Activated CD4-positive, alpha-beta memory T cell treated with anti-CD3 and anti-CD28 coated beads, Interleukin-2, amount 10 ng/mL, durations not matched to agents 7 days and 5 days (primary cell): Measurements from ENCODE around the gene TWIST1. TPM values are rescaled to one million over a fixed set of nuclear protein-coding genes. Genes with fewer than 3 reads are reported as not detected.

Source experiments
- CTCF ChIA-PET: fragments of 350-600 bp; sonication (Branson Sonifier 250); formaldehyde crosslinking; loops from one replicate; lab custom pipeline; 2021; ENCODE audit warnings: antibody characterized with exemption, inconsistent platforms; lab: Charles Lee
- POLR2A ChIA-PET: fragments of 350-600 bp; sonication (Branson Sonifier 250); formaldehyde crosslinking; loops from one replicate; lab custom pipeline; 2021; ENCODE audit warnings: antibody characterized with exemption; lab: Charles Lee
- DNase-seq: peaks from one replicate; pipeline ENCODE4 v3.0.0-alpha.2; 2020
- H3K27ac Mint-ChIP-seq: one replicate; pipeline ENCODE4 v1.8.0; 2021; ENCODE audit warnings: mild to moderate bottlenecking, mixed read lengths
- H3K27me3 Mint-ChIP-seq: one replicate; pipeline ENCODE4 v1.8.0; 2021; ENCODE audit warnings: mixed read lengths
- H3K36me3 Mint-ChIP-seq: one replicate; pipeline ENCODE4 v1.8.0; 2021; ENCODE audit warnings: low read depth, mixed read lengths
- H3K4me1 Mint-ChIP-seq: one replicate; pipeline ENCODE4 v1.8.0; 2021; ENCODE audit warnings: mixed read lengths
- H3K4me3 Mint-ChIP-seq: one replicate; pipeline ENCODE4 v1.8.0; 2021; ENCODE audit warnings: mild to moderate bottlenecking, mixed read lengths
- H3K9me3 Mint-ChIP-seq: one replicate; pipeline ENCODE4 v1.8.0; 2021; ENCODE audit warnings: mixed read lengths
- total RNA-seq, 2 experiments: library from RNA; stranded (reverse); gene quantifications; one replicate each; pipeline ENCODE4 v1.2.3, GENCODE V29; 2021

The TWIST1 gene
- total RNA-seq: 1 to 10 TPM; 2.3 to 2.9 TPM

GRCh38 chr7:19117091-19117869, at the start of gene TWIST1:
TWIST1 (minus strand) TSS chr7:19117636; CDS start chr7:19117321, 315 bp downstream.
- Mint-ChIP-seq H3K27me3 (peaks cover 65% of the 10 kb centered on the region), H3K4me3 (peak within 1 kb of the TSS; percentile 43)
- no peak for DNase-seq

GRCh38 chr7:19161671-19162070, 44.2 kb upstream of the TWIST1 start:
- no peaks in the 10 kb centered on the region for H3K9me3 Mint-ChIP-seq
- CTCF ChIA-PET: no interaction called here
- H3K4me3 Mint-ChIP-seq: no peak overlapping the region
- H3K36me3 Mint-ChIP-seq: no peaks in the 10 kb centered on the region
- no peaks in the 10 kb centered on the region for H3K27me3 Mint-ChIP-seq
- no peaks in the 10 kb centered on the region for H3K4me1 Mint-ChIP-seq
- POLR2A ChIA-PET: no interaction called here
- DNase-seq: no peak
- H3K27ac Mint-ChIP-seq: no peak overlapping the region

More at GRCh38 chr7:19117091-19117869, at the start of gene TWIST1:
- peaks cover 4% of the 10 kb centered on the region for H3K4me1 Mint-ChIP-seq
- no peaks in the 10 kb centered on the region for H3K36me3 Mint-ChIP-seq
- no peaks in the 10 kb centered on the region for H3K9me3 Mint-ChIP-seq
- ChIA-PET POLR2A (no interaction called here), CTCF (no interaction called here)
- H3K27ac Mint-ChIP-seq: no peak within 1 kb of the TSS

- no peak for DNase-seq
- ChIA-PET CTCF (no interaction called here), POLR2A (no interaction called here)
- Mint-ChIP-seq H3K27ac (no peak overlapping the region), H3K36me3 (no peaks in the 10 kb centered on the region), H3K4me1 (no peaks in the 10 kb centered on the region), H3K9me3 (peaks cover 2% of the 10 kb centered on the region), H3K4me3 (no peak overlapping the region), H3K27me3 (peaks cover 27% of the 10 kb centered on the region)
Measured at GRCh38 chr7:19146699-19147098, 29.3 kb upstream of the TWIST1 start.

- Mint-ChIP-seq H3K4me1 (no peaks in the 10 kb centered on the region), H3K9me3 (peaks cover 2% of the 10 kb centered on the region), H3K36me3 (no peaks in the 10 kb centered on the region), H3K4me3 (no peak overlapping the region), H3K27me3 (peaks cover 27% of the 10 kb centered on the region), H3K27ac (no peak overlapping the region)
- ChIA-PET CTCF (no interaction called here), POLR2A (no interaction called here)
- DNase-seq: no peak
Measured at GRCh38 chr7:19145434-19146115, 28.1 kb upstream of the TWIST1 start.

GRCh38 chr7:19144661-19145433, 27.4 kb upstream of the TWIST1 start, which contains the start of gene FERD3L:
FERD3L (minus strand) TSS chr7:19145421; CDS start chr7:19145362, 59 bp downstream.
- ChIA-PET POLR2A (no interaction called here), CTCF (no interaction called here)
- peaks cover 2% of the 10 kb centered on the region for H3K9me3 Mint-ChIP-seq
- H3K27me3 Mint-ChIP-seq: peaks cover 27% of the 10 kb centered on the region
- no peak for DNase-seq
- no peak within 1 kb of the TSS for H3K4me3 Mint-ChIP-seq
- no peaks in the 10 kb centered on the region for H3K36me3 Mint-ChIP-seq
- no peaks in the 10 kb centered on the region for H3K4me1 Mint-ChIP-seq
- no peak within 1 kb of the TSS for H3K27ac Mint-ChIP-seq

GRCh38 chr7:19143881-19144574, 26.6 kb upstream of the TWIST1 start:
- Mint-ChIP-seq H3K4me1 (no peaks in the 10 kb centered on the region), H3K9me3 (peaks cover 2% of the 10 kb centered on the region), H3K27me3 (peaks cover 27% of the 10 kb centered on the region), H3K36me3 (no peaks in the 10 kb centered on the region), H3K27ac (no peak overlapping the region), H3K4me3 (no peak overlapping the region)
- DNase-seq: no peak
- CTCF ChIA-PET: no interaction called here
- POLR2A ChIA-PET: no interaction called here

- Mint-ChIP-seq H3K9me3 (peaks cover 2% of the 10 kb centered on the region), H3K27me3 (peaks cover 15% of the 10 kb centered on the region), H3K27ac (no peak overlapping the region), H3K4me1 (no peaks in the 10 kb centered on the region), H3K36me3 (no peaks in the 10 kb centered on the region), H3K4me3 (no peak overlapping the region)
- CTCF ChIA-PET: no interaction called here
- DNase-seq: no peak
- POLR2A ChIA-PET: no interaction called here
Measured at GRCh38 chr7:19139706-19140327, 22.4 kb upstream of the TWIST1 start.

GRCh38 chr7:19133886-19134285, 16.4 kb upstream of the TWIST1 start:
- Mint-ChIP-seq H3K4me1 (no peaks in the 10 kb centered on the region), H3K9me3 (no peaks in the 10 kb centered on the region), H3K27me3 (no peaks in the 10 kb centered on the region), H3K36me3 (no peaks in the 10 kb centered on the region), H3K27ac (no peak overlapping the region), H3K4me3 (no peak overlapping the region)
- POLR2A ChIA-PET: no interaction called here
- CTCF ChIA-PET: no interaction called here
- DNase-seq: no peak

GRCh38 chr7:19133390-19133789, 16.0 kb upstream of the TWIST1 start:
- no peaks in the 10 kb centered on the region for H3K4me1 Mint-ChIP-seq
- ChIA-PET CTCF (no interaction called here), POLR2A (no interaction called here)
- no peaks in the 10 kb centered on the region for H3K36me3 Mint-ChIP-seq
- H3K27ac Mint-ChIP-seq: no peak overlapping the region
- no peaks in the 10 kb centered on the region for H3K27me3 Mint-ChIP-seq
- no peaks in the 10 kb centered on the region for H3K9me3 Mint-ChIP-seq
- DNase-seq: no peak
- no peak overlapping the region for H3K4me3 Mint-ChIP-seq

- Mint-ChIP-seq H3K9me3 (no peaks in the 10 kb centered on the region), H3K4me3 (no peak overlapping the region), H3K27ac (no peak overlapping the region), H3K4me1 (no peaks in the 10 kb centered on the region), H3K36me3 (no peaks in the 10 kb centered on the region), H3K27me3 (no peaks in the 10 kb centered on the region)
- POLR2A ChIA-PET: no interaction called here
- no peak for DNase-seq
- CTCF ChIA-PET: no interaction called here
Measured at GRCh38 chr7:19128856-19129255, 11.4 kb upstream of the TWIST1 start.

- no peak overlapping the region for H3K27ac Mint-ChIP-seq
- no peak for DNase-seq
- no peaks in the 10 kb centered on the region for H3K9me3 Mint-ChIP-seq
- H3K4me3 Mint-ChIP-seq: no peak overlapping the region
- H3K4me1 Mint-ChIP-seq: no peaks in the 10 kb centered on the region
- ChIA-PET CTCF (no interaction called here), POLR2A (no interaction called here)
- H3K27me3 Mint-ChIP-seq: peaks cover 38% of the 10 kb centered on the region
- H3K36me3 Mint-ChIP-seq: no peaks in the 10 kb centered on the region
Measured at GRCh38 chr7:19121977-19122588, 4.6 kb upstream of the TWIST1 start.

- Mint-ChIP-seq H3K9me3 (no peaks in the 10 kb centered on the region), H3K4me3 (no peak overlapping the region), H3K36me3 (no peaks in the 10 kb centered on the region), H3K4me1 (peaks cover 4% of the 10 kb centered on the region), H3K27ac (no peak overlapping the region), H3K27me3 (peaks cover 45% of the 10 kb centered on the region)
- DNase-seq: no peak
- ChIA-PET CTCF (no interaction called here), POLR2A (no interaction called here)
Measured at GRCh38 chr7:19119870-19120486, 2.5 kb upstream of the TWIST1 start.
